ENCODE measurements around the gene ATAD1.

GRCh38 chr10:87734987-87735827, 82.8 kb downstream of the ATAD1 start:
- no peak for TF ChIP-seq REST (IDR thresholded peaks at IDR 0.05; ENCODE audit: low read depth)
- no peak for TF ChIP-seq TAF1 (IDR thresholded peaks at IDR 0.05; ENCODE audit: low read depth)
- TF ChIP-seq RAD21 (IDR thresholded peaks at IDR 0.05; ENCODE audit: low read depth), result peak; percentile 96
- TF ChIP-seq TEAD4 (IDR thresholded peaks at IDR 0.05), result no peak
- TF ChIP-seq EGR1 (IDR thresholded peaks at IDR 0.05), result no peak

Measured in Ishikawa (cell line).